GM23338 (cell line): ENCODE measurements around the gene XPOT. TPM values are rescaled to one million over a fixed set of nuclear protein-coding genes. Genes with fewer than 3 reads are reported as not detected.

Source experiments
- ATAC-seq: fragments of 200-7000 bp; cut with Tn5 transposase; 3 replicates; pipeline ENCODE4 v1.9.1; 2020
- DNase-seq: peaks from one replicate; pipeline ENCODE4 v3.0.0-alpha.2; 2015; ENCODE audit warnings: low spot score
- H2AFZ ChIP-seq: fragments of 200-600 bp; sonication (generic); 2 replicates; pipeline ENCODE4 v1.8.0; 2016; ENCODE audit warnings: antibody characterized with exemption, mild to moderate bottlenecking, moderate library complexity
- H3F3A ChIP-seq: fragments of 200-600 bp; sonication (generic); replicated peaks from 2 replicates; pipeline ENCODE4 v1.8.0; 2017; ENCODE audit warnings: antibody characterized with exemption, mixed run types, low read depth
- H3K27ac ChIP-seq: fragments of 200-600 bp; sonication (generic); 2 replicates; pipeline ENCODE4 v1.6.1; 2016; ENCODE audit warnings: low read depth
- H3K27me3 ChIP-seq: fragments of 200-600 bp; sonication (generic); 2 replicates; pipeline ENCODE4 v1.8.0; 2016; ENCODE audit warnings: mild to moderate bottlenecking, mixed run types, moderate library complexity; ENCODE audit not compliant: insufficient read depth
- H3K36me3 ChIP-seq: fragments of 200-600 bp; sonication (generic); 2 replicates; pipeline ENCODE4 v1.8.0; 2016; ENCODE audit warnings: mild to moderate bottlenecking; ENCODE audit not compliant: insufficient read depth
- H3K4me1 ChIP-seq: fragments of 200-600 bp; sonication (generic); 2 replicates; pipeline ENCODE4 v1.8.0; 2016; ENCODE audit warnings: mild to moderate bottlenecking, moderate library complexity; ENCODE audit not compliant: insufficient read depth
- H3K4me2 ChIP-seq: fragments of 200-600 bp; sonication (generic); 2 replicates; pipeline ENCODE4 v1.7.1; 2017; ENCODE audit warnings: mixed run types
- H3K4me3 ChIP-seq: fragments of 200-600 bp; sonication (generic); 2 replicates; pipeline ENCODE4 v1.6.1; 2016; ENCODE audit warnings: mixed run types
- H3K79me2 ChIP-seq: fragments of 200-600 bp; sonication (generic); replicated peaks from 2 replicates; pipeline ENCODE4 v1.8.0; 2017; ENCODE audit warnings: mild to moderate bottlenecking; ENCODE audit not compliant: insufficient read depth
- H3K9me2 ChIP-seq: fragments of 200-600 bp; sonication (generic); 2 replicates; pipeline ENCODE4 v1.8.0; 2017; ENCODE audit not compliant: insufficient read depth
- H4K20me1 ChIP-seq: fragments of 200-600 bp; sonication (generic); replicated peaks from 2 replicates; pipeline ENCODE4 v1.8.0; 2017; ENCODE audit warnings: mild to moderate bottlenecking; ENCODE audit not compliant: insufficient read depth
- H3K27ac Mint-ChIP-seq: 2 replicates; pipeline ENCODE4 v1.8.0; 2020; ENCODE audit warnings: inconsistent platforms, mild to moderate bottlenecking, moderate library complexity, mixed read lengths
- H3K27me3 Mint-ChIP-seq: 3 replicates; pipeline ENCODE4 v1.8.0; 2022; ENCODE audit warnings: low read depth, mild to moderate bottlenecking, moderate library complexity, mixed read lengths, inconsistent platforms; ENCODE audit not compliant: insufficient read depth, poor library complexity
- H3K36me3 Mint-ChIP-seq: 3 replicates; pipeline ENCODE4 v1.8.0; 2021; ENCODE audit warnings: low read depth, mild to moderate bottlenecking, inconsistent platforms, moderate library complexity, mixed read lengths
- H3K4me1 Mint-ChIP-seq: 3 replicates; pipeline ENCODE4 v1.8.0; 2020; ENCODE audit warnings: mild to moderate bottlenecking, inconsistent platforms, mixed read lengths
- H3K4me3 Mint-ChIP-seq: 3 replicates; pipeline ENCODE4 v1.8.0; 2021; ENCODE audit warnings: moderate library complexity, mild to moderate bottlenecking, inconsistent platforms, mixed read lengths
- H3K9me3 Mint-ChIP-seq: 3 replicates; pipeline ENCODE4 v1.8.0; 2020; ENCODE audit warnings: moderate library complexity, mild to moderate bottlenecking, inconsistent platforms, mixed read lengths
- CREB1 ChIP-seq: fragments of 250-450 bp; sonication (Bioruptor Pico); IDR thresholded peaks from 2 replicates; pipeline ENCODE4 v1.5.0; 2020; ENCODE audit warnings: low read depth, mild to moderate bottlenecking, moderate library complexity
- CTCF ChIP-seq, 2 experiments: fragments of 200-600 bp in 1 of 2; sonication (generic) in 1 of 2; conservative IDR thresholded peaks; 2 replicates each; pipeline versions ENCODE4 v1.5.1 to v1.6.1; 2016 to 2017; ENCODE audit warnings: antibody characterized with exemption in 2 of 2, low read depth in 2 of 2, mild to moderate bottlenecking in 2 of 2, moderate library complexity in 1 of 2
- JUNB ChIP-seq: IDR thresholded peaks from one replicate; pipeline ENCODE4 v1.6.1; 2016; ENCODE audit warnings: antibody characterized with exemption; ENCODE audit not compliant: unreplicated experiment
- POLR2AphosphoS5 ChIP-seq: IDR thresholded peaks from 2 replicates; pipeline ENCODE4 v1.6.1; 2016; ENCODE audit warnings: antibody characterized with exemption, low read depth
- REST ChIP-seq: IDR thresholded peaks from one replicate; pipeline ENCODE4 v1.6.1; 2018; ENCODE audit warnings: antibody characterized with exemption; ENCODE audit not compliant: unreplicated experiment
- polyA plus RNA-seq: library from polyadenylated mRNA; unstranded; fragments of >200 nt; fragmentation: Nextera tagmentation; extraction: Ambion mirVana; gene quantifications from 2 replicates; pipeline ENCODE4 v1.2.1, GENCODE V29; 2016
- total RNA-seq: library from RNA; depleted of rRNA; stranded (reverse); fragments of >200 nt; shearing (Covaris generic); gene quantifications from 2 replicates; pipeline ENCODE4 v1.2.3, GENCODE V29; 2014

Gene XPOT
- total and polyA plus RNA-seq, 2 experiments from 2014 or later, result 58.7 to 145 TPM

DNA sequence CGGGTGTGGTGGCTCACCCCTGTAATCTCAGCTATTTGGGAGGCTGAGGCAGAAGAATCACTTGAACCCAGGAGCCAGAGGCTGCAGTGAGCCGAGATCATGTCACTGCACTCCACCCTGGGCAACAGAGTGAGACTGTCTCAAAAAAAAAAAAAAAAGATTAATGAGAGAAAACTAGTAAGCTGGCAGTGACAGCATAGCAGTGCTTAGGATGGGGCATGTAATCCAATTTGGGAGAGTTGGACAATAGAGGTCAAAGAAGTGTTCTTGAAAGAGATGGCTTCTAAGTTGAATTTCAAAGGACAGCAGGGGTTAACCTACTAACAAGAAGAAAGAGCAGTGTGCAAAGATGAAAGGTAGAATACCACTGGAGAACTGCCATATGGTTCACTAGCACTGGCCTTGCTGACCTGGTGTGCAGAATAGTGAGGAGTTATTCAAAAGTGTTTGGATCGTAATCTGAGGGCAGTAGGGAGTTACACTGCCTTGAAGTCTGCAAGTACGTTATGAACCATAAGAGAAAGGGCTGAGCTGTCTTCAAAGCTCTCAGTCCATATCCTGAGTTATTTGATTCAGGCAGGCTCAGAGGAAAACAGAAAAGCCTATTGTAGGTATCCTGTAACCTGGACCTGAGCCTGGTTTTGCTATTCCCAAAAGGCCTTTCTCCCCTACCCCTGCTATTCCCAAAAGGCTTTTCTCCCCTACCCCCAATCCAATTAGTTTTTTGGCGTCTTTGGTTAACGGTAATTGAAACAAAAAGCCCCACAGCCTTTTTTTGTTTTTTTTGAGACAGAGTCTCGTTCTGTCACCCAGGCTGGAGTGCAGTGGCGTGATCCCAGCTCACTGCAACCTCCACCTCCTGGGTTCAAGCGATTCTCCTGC is 3.4 kb downstream of the XPOT start:
- peaks cover 15% of the 10 kb centered on the region; the same call in 1 of the 2 replicates for H3K4me1 ChIP-seq
- TF ChIP-seq REST (no peak), CREB1 (no peak), CTCF (conservative IDR thresholded peaks at IDR 0.05; ENCODE audit: low read depth in 2 of 2) (no peak)
- no peak overlapping the region for H3K27ac ChIP-seq
- peaks cover 25% of the 10 kb centered on the region for H3K27me3 Mint-ChIP-seq
- no peaks in the 10 kb centered on the region for H3F3A ChIP-seq
- no peak overlapping the region for H3K4me3 Mint-ChIP-seq
- ATAC-seq (no peak), DNase-seq (no peak)
- peaks cover 19% of the 10 kb centered on the region for H3K4me1 Mint-ChIP-seq
- peaks cover 77% of the 10 kb centered on the region for H3K79me2 ChIP-seq
- no peaks in the 10 kb centered on the region for H3K9me2 ChIP-seq
- H3K4me3 ChIP-seq, result no peak overlapping the region
- peaks cover 24% of the 10 kb centered on the region; the same call in 1 of the 2 replicates for H3K36me3 ChIP-seq
- H3K27me3 ChIP-seq, result no peaks in the 10 kb centered on the region
- no peaks in the 10 kb centered on the region; the same call in 2 of the 3 replicates for H3K9me3 Mint-ChIP-seq
- H3K4me2 ChIP-seq, result peak overlapping the region; percentile 30; the same call in 1 of the 2 replicates
- H3K36me3 Mint-ChIP-seq, result peaks cover 63% of the 10 kb centered on the region
- H2AFZ ChIP-seq, result no peak overlapping the region
- H3K27ac Mint-ChIP-seq, result no peak overlapping the region
- H4K20me1 ChIP-seq, result peaks cover 38% of the 10 kb centered on the region

DNA sequence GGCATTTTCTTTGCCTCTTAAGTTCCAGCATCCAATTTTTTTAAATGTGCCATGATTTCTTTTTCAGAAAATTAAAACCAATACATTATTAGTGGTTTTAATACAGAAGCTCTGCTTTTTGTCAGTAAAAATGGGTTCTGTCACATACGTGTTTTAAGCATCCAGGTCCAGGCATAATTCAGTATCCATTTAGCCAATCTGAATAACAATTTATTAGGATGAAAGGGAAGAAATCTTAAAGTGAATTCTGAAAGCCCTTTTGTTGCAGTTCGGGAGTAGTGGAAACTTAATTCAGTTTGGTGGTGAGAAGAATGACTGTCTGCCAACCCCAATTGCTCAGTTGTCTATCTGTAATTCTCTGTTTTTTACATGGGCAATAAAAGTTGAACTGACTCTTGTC is 7.2 kb downstream of the XPOT start:
- Histone ChIP-seq H3K27ac (no peak overlapping the region), H3K79me2 (peaks cover 79% of the 10 kb centered on the region), H3K4me2 (no peak overlapping the region), H3K4me1 (0 out of 2 replicates have a peak, but pooled peaks cover 10% of the 10 kb centered on the region), H3F3A (no peaks in the 10 kb centered on the region), H4K20me1 (peaks cover 49% of the 10 kb centered on the region), H3K27me3 (no peaks in the 10 kb centered on the region), H3K9me2 (no peaks in the 10 kb centered on the region), H3K36me3 (peaks cover 60% of the 10 kb centered on the region), H2AFZ (no peak overlapping the region), H3K4me3 (no peak overlapping the region)
- Mint-ChIP-seq H3K36me3 (peaks cover 86% of the 10 kb centered on the region), H3K4me3 (no peak overlapping the region), H3K4me1 (peaks cover 13% of the 10 kb centered on the region), H3K9me3 (no peaks in the 10 kb centered on the region), H3K27ac (no peak overlapping the region), H3K27me3 (peaks cover 7% of the 10 kb centered on the region)
- no peak for TF ChIP-seq POLR2AphosphoS5
- TF ChIP-seq JUNB, result no peak
- TF ChIP-seq CREB1, result no peak
- ATAC-seq (no peak), DNase-seq (no peak)
